Neural cell (in vitro differentiated cells): ENCODE data around the gene ZNHIT2. TPM values are rescaled to one million over a fixed set of nuclear protein-coding genes. Genes with fewer than 3 reads are reported as not detected.

Experiments used
- H2AFZ ChIP-seq: fragments of 200-600, 300-800 bp; sonication (generic), shearing (Covaris generic); 2 replicates; pipeline ENCODE4 v1.6.0; 2014; ENCODE audit warnings: low read depth, mild to moderate bottlenecking, antibody characterized with exemption, low read length, moderate library complexity
- H3F3A ChIP-seq: fragments of 200-600 bp; shearing (Covaris generic); 2 replicates; pipeline ENCODE4 v1.6.1; 2016; ENCODE audit warnings: mild to moderate bottlenecking, moderate library complexity, mixed read lengths, antibody characterized with exemption, low read length; ENCODE audit not compliant: insufficient read depth, poor library complexity, severe bottlenecking
- H3K27ac ChIP-seq: fragments of 200-600, 300-800 bp; sonication (generic), shearing (Covaris generic); 2 replicates; pipeline ENCODE4 v1.5.1; 2014; ENCODE audit warnings: mild to moderate bottlenecking, low read length, moderate library complexity
- H3K27me3 ChIP-seq: fragments of 300-800, 200-600 bp; sonication (generic), shearing (Covaris generic); 2 replicates; pipeline ENCODE4 v1.6.0; 2014; ENCODE audit warnings: mild to moderate bottlenecking, low read depth, low read length, moderate library complexity; ENCODE audit not compliant: insufficient read depth
- H3K36me3 ChIP-seq: fragments of 300-800, 200-600 bp; sonication (generic), shearing (Covaris generic); 2 replicates; pipeline ENCODE4 v1.5.1; 2014; ENCODE audit warnings: mild to moderate bottlenecking, antibody characterized with exemption, low read length, moderate library complexity; ENCODE audit not compliant: insufficient read depth
- H3K4me2 ChIP-seq: fragments of 300-800, 200-600 bp; sonication (generic), shearing (Covaris generic); 2 replicates; pipeline ENCODE4 v1.6.0; 2014; ENCODE audit warnings: mild to moderate bottlenecking, low read length
- H3K4me3 ChIP-seq: fragments of 300-800, 200-600 bp; sonication (generic), shearing (Covaris generic); 2 replicates; pipeline ENCODE4 v1.5.1; 2014; ENCODE audit warnings: mild to moderate bottlenecking, low read length, moderate library complexity
- H3K79me2 ChIP-seq: fragments of 200-600 bp; shearing (Covaris generic); replicated peaks from 2 replicates; pipeline ENCODE4 v1.6.0; 2014; ENCODE audit warnings: mild to moderate bottlenecking, low read length, moderate library complexity; ENCODE audit not compliant: insufficient read depth
- H3K9ac ChIP-seq: fragments of 300-800, 200-600 bp; sonication (generic), shearing (Covaris generic); 2 replicates; pipeline ENCODE4 v1.6.1; 2016; ENCODE audit warnings: mild to moderate bottlenecking, low read length, mixed read lengths
- H3K9me2 ChIP-seq: fragments of 200-600 bp; shearing (Covaris generic); 2 replicates; pipeline ENCODE4 v1.6.1; 2016; ENCODE audit warnings: mild to moderate bottlenecking, low read length, mixed read lengths; ENCODE audit not compliant: insufficient read depth
- H3K9me3 ChIP-seq: fragments of 200-600, 300-800 bp; sonication (generic), shearing (Covaris generic); 2 replicates; pipeline ENCODE4 v1.6.1; 2016; ENCODE audit warnings: mild to moderate bottlenecking, mixed run types, low read length, moderate library complexity, mixed read lengths
- H4K20me1 ChIP-seq: fragments of 200-600 bp; shearing (Covaris generic); 2 replicates; pipeline ENCODE4 v1.6.1; 2016; ENCODE audit warnings: mild to moderate bottlenecking, mixed run types; ENCODE audit not compliant: insufficient read depth
- CTCF ChIP-seq: fragments of 450-650 bp; IDR thresholded peaks from 2 replicates; pipeline ENCODE4 v1.5.1; 2014; ENCODE audit warnings: antibody characterized with exemption, mild to moderate bottlenecking, moderate library complexity; ENCODE audit not compliant: poor library complexity, severe bottlenecking
- EP300 ChIP-seq: fragments of 450-650 bp; conservative IDR thresholded peaks from 2 replicates; pipeline ENCODE4 v1.6.1; 2014; ENCODE audit warnings: antibody characterized with exemption, mild to moderate bottlenecking, moderate library complexity; ENCODE audit not compliant: poor library complexity, severe bottlenecking
- EZH2 ChIP-seq: fragments of 200-600, 300-800 bp; shearing (Covaris generic), sonication (generic); IDR thresholded peaks from 2 replicates; pipeline ENCODE4 v1.6.1; 2014; ENCODE audit warnings: antibody characterized with exemption, low read length, borderline replicate concordance, mild to moderate bottlenecking; ENCODE audit not compliant: insufficient read depth, poor library complexity, severe bottlenecking
- MXI1 ChIP-seq: fragments of 450-650 bp; conservative IDR thresholded peaks from 2 replicates; pipeline ENCODE4 v1.6.1; 2014; ENCODE audit warnings: antibody characterized with exemption, mild to moderate bottlenecking; ENCODE audit not compliant: poor library complexity, severe bottlenecking
- POLR2AphosphoS5 ChIP-seq: IDR thresholded peaks from 2 replicates; pipeline ENCODE4 v1.6.1; 2012
- RAD21 ChIP-seq: fragments of 450-650 bp; conservative IDR thresholded peaks from 2 replicates; pipeline ENCODE4 v1.6.1; 2014; ENCODE audit warnings: antibody characterized with exemption, mild to moderate bottlenecking, moderate library complexity
- REST ChIP-seq: IDR thresholded peaks from 2 replicates; pipeline ENCODE4 v1.6.1; 2012; ENCODE audit warnings: borderline replicate concordance
- SMC3 ChIP-seq: fragments of 450-650 bp; conservative IDR thresholded peaks from 2 replicates; pipeline ENCODE4 v1.6.1; 2014; ENCODE audit warnings: antibody characterized with exemption, mild to moderate bottlenecking, moderate library complexity; ENCODE audit not compliant: poor library complexity
- TAF1 ChIP-seq: IDR thresholded peaks from 2 replicates; pipeline ENCODE4 v1.6.1; 2012; ENCODE audit warnings: low read depth
- polyA plus RNA-seq: library from polyadenylated mRNA; depleted of rRNA; stranded (reverse); fragments of >200 nt; gene quantifications from 2 replicates; pipeline ENCODE4 v1.2.3, GENCODE V29; 2014

Gene ZNHIT2
- polyA plus RNA-seq, 1 donor from 2014 or later = 7.0 TPM

GRCh38 chr11:65114538-65115171 is 2.8 kb downstream of the ZNHIT2 start:
- Histone ChIP-seq H3K9me3 (no peaks in the 10 kb centered on the region), H4K20me1 (no peaks in the 10 kb centered on the region), H3F3A (no peaks in the 10 kb centered on the region), H2AFZ (no peak overlapping the region), H3K79me2 (peaks cover 23% of the 10 kb centered on the region), H3K27ac (no peak overlapping the region), H3K36me3 (no peaks in the 10 kb centered on the region), H3K4me3 (no peak overlapping the region), H3K9ac (no peak overlapping the region), H3K4me2 (no peak overlapping the region), H3K9me2 (no peaks in the 10 kb centered on the region), H3K27me3 (no peaks in the 10 kb centered on the region)
- no peak for TF ChIP-seq TAF1
- TF ChIP-seq RAD21 = no peak
- TF ChIP-seq SMC3 = no peak
- TF ChIP-seq EZH2 = no peak
- no peak for TF ChIP-seq CTCF
- no peak for TF ChIP-seq EP300
- TF ChIP-seq REST = no peak

GRCh38 chr11:65113839-65114238 is 3.7 kb downstream of the ZNHIT2 start:
- peak overlapping the region; percentile 98 for H3K9ac ChIP-seq
- no peaks in the 10 kb centered on the region for H3K9me2 ChIP-seq
- H3K27ac ChIP-seq = peak overlapping the region; percentile 97

More at GRCh38 chr11:65113839-65114238, 3.7 kb downstream of the ZNHIT2 start:
- H3K4me2 ChIP-seq = peak overlapping the region; percentile 99
- H3K27me3 ChIP-seq = no peaks in the 10 kb centered on the region
- no peaks in the 10 kb centered on the region for H3F3A ChIP-seq
- H3K36me3 ChIP-seq = no peaks in the 10 kb centered on the region
- peaks cover 23% of the 10 kb centered on the region for H3K79me2 ChIP-seq
- H3K4me3 ChIP-seq = peak overlapping the region; percentile 86
- TF ChIP-seq POLR2AphosphoS5 (no peak), EP300 (no peak), RAD21 (no peak), CTCF (no peak), MXI1 (no peak), TAF1 (no peak), REST (no peak), EZH2 (no peak), SMC3 (no peak)
- no peak overlapping the region for H2AFZ ChIP-seq
- no peaks in the 10 kb centered on the region for H4K20me1 ChIP-seq
- no peaks in the 10 kb centered on the region for H3K9me3 ChIP-seq
